GM12873 (cell line): ENCODE data around the gene NAB2.

ENCODE experiments used
- TF ChIP-seq, protein P1 (sequence below): IDR thresholded peaks from 2 replicates; pipeline ENCODE4 v1.5.1; 2012; ENCODE audit warnings: low read depth, mild to moderate bottlenecking, moderate library complexity, low read length, control low read depth; ENCODE audit not compliant: insufficient read depth; ENCODE audit errors: missing control alignments

Gene NAB2

GRCh38 chr12:57088354-57089270 lies at the start of gene NAB2:
TSS of gene NAB2 (plus strand) at chr12:57089114. CDS start at chr12:57089272, 158 bp downstream.
- TF ChIP-seq, protein P1, sequence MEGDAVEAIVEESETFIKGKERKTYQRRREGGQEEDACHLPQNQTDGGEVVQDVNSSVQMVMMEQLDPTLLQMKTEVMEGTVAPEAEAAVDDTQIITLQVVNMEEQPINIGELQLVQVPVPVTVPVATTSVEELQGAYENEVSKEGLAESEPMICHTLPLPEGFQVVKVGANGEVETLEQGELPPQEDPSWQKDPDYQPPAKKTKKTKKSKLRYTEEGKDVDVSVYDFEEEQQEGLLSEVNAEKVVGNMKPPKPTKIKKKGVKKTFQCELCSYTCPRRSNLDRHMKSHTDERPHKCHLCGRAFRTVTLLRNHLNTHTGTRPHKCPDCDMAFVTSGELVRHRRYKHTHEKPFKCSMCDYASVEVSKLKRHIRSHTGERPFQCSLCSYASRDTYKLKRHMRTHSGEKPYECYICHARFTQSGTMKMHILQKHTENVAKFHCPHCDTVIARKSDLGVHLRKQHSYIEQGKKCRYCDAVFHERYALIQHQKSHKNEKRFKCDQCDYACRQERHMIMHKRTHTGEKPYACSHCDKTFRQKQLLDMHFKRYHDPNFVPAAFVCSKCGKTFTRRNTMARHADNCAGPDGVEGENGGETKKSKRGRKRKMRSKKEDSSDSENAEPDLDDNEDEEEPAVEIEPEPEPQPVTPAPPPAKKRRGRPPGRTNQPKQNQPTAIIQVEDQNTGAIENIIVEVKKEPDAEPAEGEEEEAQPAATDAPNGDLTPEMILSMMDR, result no peak

DNA sequence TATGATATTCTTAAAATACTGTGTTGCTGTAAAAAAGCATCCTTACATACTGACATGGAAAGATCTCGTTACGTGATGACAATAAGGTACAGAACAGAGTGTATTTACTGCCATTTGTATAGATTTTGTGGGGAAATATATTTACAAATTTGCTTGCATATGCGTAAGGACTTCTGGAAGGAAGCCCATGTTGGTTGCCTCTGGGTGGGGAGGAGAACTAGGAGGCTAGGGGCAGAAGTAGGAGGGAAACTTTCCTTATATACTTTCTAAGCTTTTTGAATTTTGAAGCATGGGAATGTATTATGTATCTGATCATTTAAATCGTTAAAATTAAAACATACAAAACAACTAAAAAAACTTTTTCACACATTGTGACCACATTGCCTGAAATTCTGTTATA lies 48.7 kb upstream of the NAB2 start:
- TF ChIP-seq, protein P1, result no peak

DNA sequence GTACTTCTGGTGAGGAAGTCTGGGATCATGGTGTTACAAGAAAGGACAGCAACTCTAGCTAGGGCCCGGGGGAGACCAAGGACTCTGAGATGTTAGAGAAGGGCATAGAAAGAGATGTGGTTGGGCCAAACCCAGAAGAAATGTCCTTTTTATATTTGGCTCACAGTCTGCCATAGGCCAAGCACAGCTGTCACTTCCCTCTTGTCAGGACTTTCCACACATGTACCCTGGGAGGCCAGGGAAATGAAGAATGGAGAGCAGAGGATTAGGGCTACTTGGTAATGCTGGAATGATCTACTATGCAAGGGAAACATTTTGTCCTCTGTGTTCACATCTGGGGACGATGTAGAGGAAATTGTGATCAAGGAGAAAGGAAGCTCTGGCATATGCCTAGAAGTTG lies 48.2 kb upstream of the NAB2 start:
- TF ChIP-seq, protein P1, result no peak

GRCh38 chr12:57042695-57043094 lies 46.2 kb upstream of the NAB2 start:
- TF ChIP-seq, protein P1, result no peak

- TF ChIP-seq, protein P1, result no peak
Observed at GRCh38 chr12:57044468-57044867, 44.4 kb upstream of the NAB2 start.

DNA sequence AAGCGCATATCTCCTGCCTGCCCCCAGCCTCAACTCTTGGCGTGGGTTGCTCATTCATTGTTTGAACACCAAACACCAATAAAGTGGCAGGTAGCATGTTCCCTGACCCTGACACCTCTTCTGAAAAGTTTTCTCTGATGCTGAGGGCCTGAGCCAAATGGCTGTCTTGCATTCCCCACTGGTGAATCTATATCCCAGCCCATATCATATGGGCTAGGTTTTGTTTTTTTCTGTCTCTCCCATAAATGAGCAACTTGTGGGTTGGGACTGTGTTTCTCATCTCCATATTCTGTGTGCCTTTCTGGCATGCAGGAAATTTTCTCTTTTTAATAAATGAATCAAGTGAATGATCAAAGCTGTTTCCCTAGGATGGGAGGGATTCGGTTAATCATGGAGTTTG lies 44.0 kb upstream of the NAB2 start:
- TF ChIP-seq, protein P1, result no peak

- TF ChIP-seq, protein P1, result no peak
Observed at GRCh38 chr12:57046086-57046791, 42.7 kb upstream of the NAB2 start.
